DND-41 (cell line): ENCODE data around the gene ABCA7.

ENCODE experiments used
- ATAC-seq: fragments of 200-7000 bp; cut with Tn5 transposase; 3 replicates; pipeline ENCODE4 v1.9.1; 2021; ENCODE audit warnings: low read depth; ENCODE audit not compliant: insufficient read depth
- DNase-seq: peaks from one replicate; pipeline ENCODE4 v3.0.0-alpha.2; 2020
- H2AFZ ChIP-seq: 2 replicates; pipeline ENCODE4 v1.6.0; 2012; ENCODE audit warnings: low read depth, low read length
- H3K27ac ChIP-seq: 2 replicates; pipeline ENCODE4 v1.5.1; 2012; ENCODE audit warnings: low read length, inconsistent platforms
- H3K27me3 ChIP-seq: fragments of 200-600 bp; sonication (generic); 2 replicates; pipeline ENCODE4 v1.6.0; 2012; ENCODE audit warnings: low read length, mild to moderate bottlenecking, inconsistent platforms; ENCODE audit not compliant: insufficient read depth, poor library complexity
- H3K36me3 ChIP-seq: 2 replicates; pipeline ENCODE4 v1.5.1; 2012; ENCODE audit warnings: low read length, inconsistent platforms; ENCODE audit not compliant: insufficient read depth
- H3K4me1 ChIP-seq: 2 replicates; pipeline ENCODE4 v1.5.1; 2012; ENCODE audit warnings: mild to moderate bottlenecking, low read length; ENCODE audit not compliant: insufficient read depth
- H3K4me2 ChIP-seq: 2 replicates; pipeline ENCODE4 v1.6.0; 2012; ENCODE audit warnings: mild to moderate bottlenecking, moderate library complexity, low read length, inconsistent platforms; ENCODE audit not compliant: insufficient read depth
- H3K4me3 ChIP-seq, 2 experiments: fragments of 200-600 bp in 1 of 2; shearing (Covaris generic) in 1 of 2; 2 replicates each; pipeline ENCODE4 v1.5.1; 2012 to 2016; ENCODE audit warnings: inconsistent platforms in 2 of 2, low read length in 2 of 2, mild to moderate bottlenecking in 2 of 2, low read depth in 1 of 2, moderate library complexity in 1 of 2
- H3K79me2 ChIP-seq: 2 replicates; pipeline ENCODE4 v1.6.0; 2012; ENCODE audit warnings: low read length, inconsistent platforms; ENCODE audit not compliant: insufficient read depth
- H3K9ac ChIP-seq: 2 replicates; pipeline ENCODE4 v1.6.0; 2012; ENCODE audit warnings: low read depth, mild to moderate bottlenecking, inconsistent platforms, low read length, moderate library complexity
- H3K9me3 ChIP-seq: 2 replicates; pipeline ENCODE4 v1.5.1; 2012; ENCODE audit warnings: low read length, moderate library complexity, mild to moderate bottlenecking, inconsistent platforms; ENCODE audit not compliant: insufficient read depth, severe bottlenecking
- H4K20me1 ChIP-seq: 2 replicates; pipeline ENCODE4 v1.6.0; 2012; ENCODE audit warnings: low read length; ENCODE audit not compliant: insufficient read depth
- CTCF ChIP-seq: IDR thresholded peaks from 2 replicates; pipeline ENCODE4 v1.5.1; 2012; ENCODE audit warnings: borderline replicate concordance, low read length, moderate library complexity, mild to moderate bottlenecking; ENCODE audit not compliant: poor library complexity, severe bottlenecking; ENCODE audit errors: extremely low read depth
- EZH2 ChIP-seq: IDR thresholded peaks from 3 replicates; pipeline ENCODE4 v1.6.1; 2012; ENCODE audit warnings: borderline replicate concordance, low read depth, mild to moderate bottlenecking, moderate library complexity, low read length, inconsistent platforms; ENCODE audit not compliant: severe bottlenecking

The ABCA7 gene

GRCh38 chr19:1016647-1017114 is 23.2 kb upstream of the ABCA7 start:
- Histone ChIP-seq H3K4me2 (peak overlapping the region; percentile 91; the same call in 1 of the 2 replicates), H4K20me1 (peaks cover 85% of the 10 kb centered on the region), H3K27me3 (no peaks in the 10 kb centered on the region), H3K9me3 (no peaks in the 10 kb centered on the region), H3K4me1 (peaks cover 44% of the 10 kb centered on the region), H3K4me3 (no peak overlapping the region), H3K79me2 (peaks cover 82% of the 10 kb centered on the region), H3K9ac (no peak overlapping the region), H3K27ac (no peak overlapping the region), H2AFZ (no peak overlapping the region), H3K36me3 (peaks cover 83% of the 10 kb centered on the region)
- DNase-seq (no peak), ATAC-seq (no peak)
- no peak for TF ChIP-seq EZH2
- no peak for TF ChIP-seq CTCF

DNA sequence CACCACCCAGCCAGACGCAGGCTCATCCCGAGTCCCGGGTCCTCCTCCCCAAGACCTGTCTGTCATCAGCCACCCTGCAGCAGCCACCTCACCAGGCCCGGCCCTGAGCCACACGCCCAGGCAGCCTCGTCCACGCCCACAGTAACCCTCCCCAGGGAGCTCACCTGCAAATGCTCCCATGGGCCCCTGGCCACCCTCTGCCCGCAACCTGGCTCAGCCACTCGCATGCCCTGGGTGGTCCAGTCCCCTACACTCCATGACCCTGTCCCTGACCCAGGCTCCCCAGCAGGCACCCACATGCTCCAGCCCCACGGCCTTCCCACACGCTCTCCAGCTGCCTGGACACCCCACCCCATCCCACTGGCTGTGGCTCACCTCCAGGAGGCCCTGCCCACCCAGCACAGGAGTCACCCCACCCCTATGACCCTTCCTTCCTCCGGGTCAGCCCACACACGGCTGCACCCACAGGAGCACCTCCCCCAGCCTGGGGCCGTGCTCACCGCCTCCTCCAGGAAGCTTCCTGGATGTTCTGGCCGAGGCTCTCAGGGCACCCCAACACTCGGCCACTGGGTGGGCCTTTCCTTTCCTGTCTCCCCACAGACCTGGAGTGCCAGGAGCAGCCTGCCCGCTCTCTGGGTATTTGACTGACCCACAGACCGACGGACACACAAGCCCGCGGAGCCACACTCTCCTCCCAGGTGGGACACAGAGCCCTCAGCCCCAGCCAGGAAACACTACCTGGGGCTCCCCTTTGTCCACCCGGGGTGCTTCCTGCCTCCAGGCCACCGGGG is 22.6 kb upstream of the ABCA7 start:
- H3K9ac ChIP-seq: peak overlapping the region; percentile 92; the same call in 1 of the 2 replicates
- no peak overlapping the region for H3K27ac ChIP-seq
- no peak for DNase-seq
- H3K4me2 ChIP-seq: peak overlapping the region; percentile 91
- H3K4me3 ChIP-seq: peak overlapping the region in 1 of 2 experiments; percentile 27; a peak in 2 of 4 replicates
- no peaks in the 10 kb centered on the region for H3K27me3 ChIP-seq
- H2AFZ ChIP-seq: no peak overlapping the region
- no peaks in the 10 kb centered on the region for H3K9me3 ChIP-seq
- ATAC-seq: no peak
- peaks cover 79% of the 10 kb centered on the region for H4K20me1 ChIP-seq
- H3K4me1 ChIP-seq: peaks cover 47% of the 10 kb centered on the region
- peaks cover 82% of the 10 kb centered on the region for H3K79me2 ChIP-seq
- no peak for TF ChIP-seq CTCF
- no peak for TF ChIP-seq EZH2
- peaks cover 77% of the 10 kb centered on the region for H3K36me3 ChIP-seq

- peaks cover 47% of the 10 kb centered on the region for H3K4me1 ChIP-seq
- H3K4me2 ChIP-seq: peak overlapping the region; percentile 91
- peak overlapping the region in 1 of 2 experiments; percentile 27; a peak in 2 of 4 replicates for H3K4me3 ChIP-seq
- H3K9ac ChIP-seq: peak overlapping the region; percentile 92
- peaks cover 80% of the 10 kb centered on the region for H3K79me2 ChIP-seq
- no peaks in the 10 kb centered on the region for H3K9me3 ChIP-seq
- peaks cover 74% of the 10 kb centered on the region for H4K20me1 ChIP-seq
- H3K27ac ChIP-seq: no peak overlapping the region
- no peak for DNase-seq
- peaks cover 72% of the 10 kb centered on the region for H3K36me3 ChIP-seq
- no peak overlapping the region for H2AFZ ChIP-seq
- TF ChIP-seq CTCF (no peak), EZH2 (no peak)
- ATAC-seq: no peak
- H3K27me3 ChIP-seq: no peaks in the 10 kb centered on the region
These were observed 22.0 kb upstream of the ABCA7 start for GRCh38 chr19:1017906-1018305.
